Panc1 (cell line): ENCODE measurements around the gene NGEF. TPM values are rescaled to one million over a fixed set of nuclear protein-coding genes. Genes with fewer than 3 reads are reported as not detected.

ENCODE experiments used
- ATAC-seq: fragments of 200-7000 bp; cut with Tn5 transposase; 2 replicates; pipeline ENCODE4 v1.9.1; 2020; ENCODE audit warnings: mild to moderate bottlenecking, moderate library complexity
- BruUV-seq: library from RNA; stranded (reverse); fragments of 400-500 nt; replicated peaks from 2 replicates; lab custom pipeline; 2021; lab: Mats Ljungman, UMichigan
- CTCF ChIA-PET: fragments of 300-600 bp; sonication (Branson Sonifier 250); formaldehyde crosslinking; loops from one replicate; lab custom pipeline; 2022; ENCODE audit warnings: antibody characterized with exemption; lab: Charles Lee
- POLR2A ChIA-PET: fragments of 300-600 bp; sonication (Branson Sonifier 250); formaldehyde crosslinking; loops from one replicate; lab custom pipeline; 2022; ENCODE audit warnings: antibody characterized with exemption; lab: Charles Lee
- DNase-seq: peaks from one replicate; pipeline ENCODE4 v3.0.0-alpha.2; 2010; ENCODE audit warnings: low read depth, low spot score
- H3K27ac ChIP-seq: 2 replicates; pipeline ENCODE4 v1.5.1; 2011; ENCODE audit warnings: mild to moderate bottlenecking, low read length, inconsistent platforms
- H3K27me3 ChIP-seq: fragments of 200-500 bp; sonication (Bioruptor generic); 2 replicates; pipeline ENCODE4 v1.6.0; 2014; ENCODE audit warnings: low read length, inconsistent platforms; ENCODE audit not compliant: control insufficient read depth, insufficient read depth
- H3K36me3 ChIP-seq: fragments of 200-500 bp; sonication (Bioruptor generic); 2 replicates; pipeline ENCODE4 v1.5.1; 2014; ENCODE audit warnings: inconsistent platforms, mild to moderate bottlenecking, low read length, moderate library complexity; ENCODE audit not compliant: control insufficient read depth, insufficient read depth
- H3K4me1 ChIP-seq: 2 replicates; pipeline ENCODE4 v1.5.1; 2011; ENCODE audit warnings: inconsistent platforms, mild to moderate bottlenecking, low read length, moderate library complexity; ENCODE audit not compliant: control insufficient read depth, insufficient read depth
- H3K4me3 ChIP-seq, 2 experiments: 2 replicates each; pipeline ENCODE4 v1.5.1; 2011 to 2012; ENCODE audit warnings: low read depth in 2 of 2, low read length in 2 of 2, mild to moderate bottlenecking in 2 of 2, inconsistent platforms in 1 of 2, moderate library complexity in 1 of 2
- H3K9me3 ChIP-seq: fragments of 200-500 bp; sonication (Bioruptor generic); 2 replicates; pipeline ENCODE4 v1.5.1; 2014; ENCODE audit warnings: low read depth, mild to moderate bottlenecking, inconsistent platforms, low read length, moderate library complexity; ENCODE audit not compliant: control insufficient read depth, insufficient read depth
- POLR2AphosphoS5 ChIP-seq: IDR thresholded peaks from 2 replicates; pipeline ENCODE4 v1.6.1; 2012; ENCODE audit warnings: mild to moderate bottlenecking, low read depth, low read length, moderate library complexity
- SIN3A ChIP-seq: IDR thresholded peaks from 2 replicates; pipeline ENCODE4 v1.6.1; 2012; ENCODE audit warnings: low read depth, mild to moderate bottlenecking, low read length, moderate library complexity, borderline replicate concordance; ENCODE audit not compliant: insufficient read depth
- TCF7L2 ChIP-seq: IDR thresholded peaks from 2 replicates; pipeline ENCODE4 v1.6.1; 2011; ENCODE audit warnings: mild to moderate bottlenecking, low read depth, low read length, inconsistent platforms
- in situ Hi-C: cut with HindIII; loops from 2 replicates; pipeline ENCODE4 v1.10.0; 2016; ENCODE audit warnings: low sequenced_read_pairs, low pct_unique_long_range_greater_than_20kb
- intact Hi-C: fragments of 100-400 bp; cut with micrococcal nuclease; formaldehyde crosslinking; loops from one replicate; pipeline ENCODE4 v1.10.0; 2022; ENCODE audit not compliant: unreplicated experiment
- total RNA-seq: library from RNA; stranded (reverse); gene quantifications from one replicate; pipeline ENCODE4 v1.2.1, GENCODE V29; 2021; ENCODE audit not compliant: unreplicated experiment
- TF ChIP-seq, protein P1 (sequence below), 2 experiments: IDR thresholded peaks; 2 replicates each; pipeline ENCODE4 v1.6.1; 2011 to 2012; ENCODE audit warnings: low read depth in 2 of 2, control low read depth in 1 of 2, low read length in 1 of 2, mild to moderate bottlenecking in 1 of 2, moderate library complexity in 1 of 2; ENCODE audit not compliant: insufficient read depth in 1 of 2
- TF ChIP-seq, protein P2 (sequence below): fragments of 450-650 bp; IDR thresholded peaks from 2 replicates; pipeline ENCODE4 v1.5.1; 2017; ENCODE audit warnings: mild to moderate bottlenecking

The NGEF gene
- total RNA-seq, 1 experiment from 2014 or later: 17.8 TPM

DNA sequence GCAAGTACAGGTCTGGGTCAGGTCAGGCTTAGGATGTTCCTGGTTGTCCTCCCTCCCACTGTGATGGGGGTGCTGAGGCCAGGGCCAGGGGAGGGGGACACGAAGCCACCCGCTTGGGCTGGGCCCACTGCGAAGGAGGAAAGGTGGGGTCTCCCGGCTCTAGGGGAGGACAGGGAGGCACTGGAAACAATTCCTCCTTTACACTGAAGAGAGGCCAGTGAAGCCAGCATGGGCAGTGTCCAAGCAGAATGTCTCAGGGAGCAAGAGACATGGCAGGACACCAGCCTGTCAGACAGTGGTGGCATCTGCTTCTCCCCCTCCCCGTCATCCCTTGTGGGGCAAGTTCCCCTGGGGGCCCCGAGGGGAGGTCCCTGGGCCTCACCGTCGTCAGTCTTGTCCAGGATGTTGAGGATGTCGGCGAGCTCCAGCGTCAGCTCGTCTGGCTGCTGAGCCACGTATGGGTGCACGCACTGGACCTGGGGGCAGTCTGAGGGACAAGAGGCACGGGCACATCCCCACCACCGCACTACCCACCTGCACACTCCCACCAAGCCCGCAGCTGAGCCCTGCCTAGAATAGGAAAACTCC lies 132.2 kb downstream of the NGEF start:
- Histone ChIP-seq H3K4me1 (peaks cover 17% of the 10 kb centered on the region), H3K9me3 (no peaks in the 10 kb centered on the region), H3K27ac (no peak overlapping the region; the same call in 1 of the 2 replicates), H3K36me3 (no peaks in the 10 kb centered on the region), H3K4me3 (no peak overlapping the region), H3K27me3 (no peaks in the 10 kb centered on the region)
- DNase-seq: no peak
- ATAC-seq: no peak
- TF ChIP-seq, protein P1, sequence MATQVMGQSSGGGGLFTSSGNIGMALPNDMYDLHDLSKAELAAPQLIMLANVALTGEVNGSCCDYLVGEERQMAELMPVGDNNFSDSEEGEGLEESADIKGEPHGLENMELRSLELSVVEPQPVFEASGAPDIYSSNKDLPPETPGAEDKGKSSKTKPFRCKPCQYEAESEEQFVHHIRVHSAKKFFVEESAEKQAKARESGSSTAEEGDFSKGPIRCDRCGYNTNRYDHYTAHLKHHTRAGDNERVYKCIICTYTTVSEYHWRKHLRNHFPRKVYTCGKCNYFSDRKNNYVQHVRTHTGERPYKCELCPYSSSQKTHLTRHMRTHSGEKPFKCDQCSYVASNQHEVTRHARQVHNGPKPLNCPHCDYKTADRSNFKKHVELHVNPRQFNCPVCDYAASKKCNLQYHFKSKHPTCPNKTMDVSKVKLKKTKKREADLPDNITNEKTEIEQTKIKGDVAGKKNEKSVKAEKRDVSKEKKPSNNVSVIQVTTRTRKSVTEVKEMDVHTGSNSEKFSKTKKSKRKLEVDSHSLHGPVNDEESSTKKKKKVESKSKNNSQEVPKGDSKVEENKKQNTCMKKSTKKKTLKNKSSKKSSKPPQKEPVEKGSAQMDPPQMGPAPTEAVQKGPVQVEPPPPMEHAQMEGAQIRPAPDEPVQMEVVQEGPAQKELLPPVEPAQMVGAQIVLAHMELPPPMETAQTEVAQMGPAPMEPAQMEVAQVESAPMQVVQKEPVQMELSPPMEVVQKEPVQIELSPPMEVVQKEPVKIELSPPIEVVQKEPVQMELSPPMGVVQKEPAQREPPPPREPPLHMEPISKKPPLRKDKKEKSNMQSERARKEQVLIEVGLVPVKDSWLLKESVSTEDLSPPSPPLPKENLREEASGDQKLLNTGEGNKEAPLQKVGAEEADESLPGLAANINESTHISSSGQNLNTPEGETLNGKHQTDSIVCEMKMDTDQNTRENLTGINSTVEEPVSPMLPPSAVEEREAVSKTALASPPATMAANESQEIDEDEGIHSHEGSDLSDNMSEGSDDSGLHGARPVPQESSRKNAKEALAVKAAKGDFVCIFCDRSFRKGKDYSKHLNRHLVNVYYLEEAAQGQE (IDR thresholded peaks at IDR 0.05; ENCODE audit: insufficient read depth in 1 of 2, low read depth in 2 of 2, low read length in 1 of 2): no peak
- TF ChIP-seq, protein P2, sequence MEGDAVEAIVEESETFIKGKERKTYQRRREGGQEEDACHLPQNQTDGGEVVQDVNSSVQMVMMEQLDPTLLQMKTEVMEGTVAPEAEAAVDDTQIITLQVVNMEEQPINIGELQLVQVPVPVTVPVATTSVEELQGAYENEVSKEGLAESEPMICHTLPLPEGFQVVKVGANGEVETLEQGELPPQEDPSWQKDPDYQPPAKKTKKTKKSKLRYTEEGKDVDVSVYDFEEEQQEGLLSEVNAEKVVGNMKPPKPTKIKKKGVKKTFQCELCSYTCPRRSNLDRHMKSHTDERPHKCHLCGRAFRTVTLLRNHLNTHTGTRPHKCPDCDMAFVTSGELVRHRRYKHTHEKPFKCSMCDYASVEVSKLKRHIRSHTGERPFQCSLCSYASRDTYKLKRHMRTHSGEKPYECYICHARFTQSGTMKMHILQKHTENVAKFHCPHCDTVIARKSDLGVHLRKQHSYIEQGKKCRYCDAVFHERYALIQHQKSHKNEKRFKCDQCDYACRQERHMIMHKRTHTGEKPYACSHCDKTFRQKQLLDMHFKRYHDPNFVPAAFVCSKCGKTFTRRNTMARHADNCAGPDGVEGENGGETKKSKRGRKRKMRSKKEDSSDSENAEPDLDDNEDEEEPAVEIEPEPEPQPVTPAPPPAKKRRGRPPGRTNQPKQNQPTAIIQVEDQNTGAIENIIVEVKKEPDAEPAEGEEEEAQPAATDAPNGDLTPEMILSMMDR: no peak
- TF ChIP-seq SIN3A (no peak), POLR2AphosphoS5 (no peak), TCF7L2 (no peak)
- in situ Hi-C loops: no loop called here
- intact Hi-C loops: no loop called here
- no TSS peak for BruUV-seq
- POLR2A ChIA-PET: no interaction called here
- CTCF ChIA-PET: interaction anchor here (1.0 kb wide), 1 partner anchor 13 kb away, joined by 3 read pairs; no protein-coding TSS in a partner anchor

DNA sequence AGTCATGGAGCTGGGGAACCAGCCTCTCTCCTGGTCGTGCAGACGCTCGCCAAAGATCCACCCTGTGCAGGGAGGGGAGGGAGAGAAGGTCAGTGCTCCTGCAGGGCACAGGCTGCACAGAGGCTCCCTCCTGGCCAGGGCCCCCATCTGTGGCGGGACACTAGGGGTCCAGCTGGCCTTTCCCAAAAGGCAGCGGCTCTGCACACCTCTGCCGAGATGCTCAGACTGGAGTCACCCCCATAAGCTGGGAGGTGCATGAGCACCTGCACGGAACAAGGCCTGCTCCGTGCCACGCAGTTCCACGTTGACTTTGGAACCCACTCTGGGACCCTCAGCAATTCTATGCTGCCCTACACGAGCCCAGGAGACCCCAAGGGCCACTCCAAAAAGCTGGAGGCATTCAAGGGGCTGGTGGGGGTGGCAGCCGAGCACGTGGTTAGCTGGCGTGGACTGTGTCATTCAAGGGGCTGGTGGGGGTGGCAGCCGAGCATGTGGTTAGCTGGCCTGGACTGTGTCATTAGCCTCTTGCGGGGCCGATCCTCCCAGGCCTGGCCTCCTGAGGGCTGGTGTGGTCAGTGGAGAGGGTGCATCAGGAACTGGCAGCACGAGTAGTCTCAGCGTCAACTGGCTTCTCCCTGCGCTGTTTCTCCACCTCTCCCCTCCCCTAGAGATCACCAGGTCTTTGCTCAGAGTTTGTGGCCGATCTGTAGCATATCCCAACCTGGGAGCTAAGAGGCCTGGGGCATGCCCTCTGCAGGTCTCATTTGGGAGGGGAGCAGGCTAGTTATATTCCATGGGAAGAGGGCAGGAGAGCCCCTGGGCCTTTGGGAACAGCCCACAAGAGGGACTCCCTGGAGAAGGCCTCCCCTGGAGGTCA lies 133.2 kb downstream of the NGEF start:
- no TSS peak for BruUV-seq
- DNase-seq: no peak
- Histone ChIP-seq H3K27ac (peak overlapping the region; percentile 51; the same call in 1 of the 2 replicates), H3K4me3 (no peak overlapping the region), H3K9me3 (no peaks in the 10 kb centered on the region), H3K27me3 (no peaks in the 10 kb centered on the region), H3K4me1 (peaks cover 20% of the 10 kb centered on the region), H3K36me3 (no peaks in the 10 kb centered on the region)
- intact Hi-C loops: no loop called here
- CTCF ChIA-PET: interaction anchor here (1.0 kb wide), 1 partner anchor 14 kb away, joined by 3 read pairs; no protein-coding TSS in a partner anchor
- ATAC-seq: no peak
- no peak for TF ChIP-seq POLR2AphosphoS5
- TF ChIP-seq, protein P1 (IDR thresholded peaks at IDR 0.05; ENCODE audit: insufficient read depth in 1 of 2, low read depth in 2 of 2, low read length in 1 of 2): no peak
- no peak for TF ChIP-seq SIN3A
- TF ChIP-seq TCF7L2: no peak
- TF ChIP-seq, protein P2: no peak
- in situ Hi-C loops: no loop called here
- POLR2A ChIA-PET: no interaction called here
